ENCODE data around the gene DUXB. TPM values are rescaled to one million over a fixed set of nuclear protein-coding genes. Genes with fewer than 3 reads are reported as not detected.

The DUXB gene
- polyA plus RNA-seq, 3 donors = not detected

DNA sequence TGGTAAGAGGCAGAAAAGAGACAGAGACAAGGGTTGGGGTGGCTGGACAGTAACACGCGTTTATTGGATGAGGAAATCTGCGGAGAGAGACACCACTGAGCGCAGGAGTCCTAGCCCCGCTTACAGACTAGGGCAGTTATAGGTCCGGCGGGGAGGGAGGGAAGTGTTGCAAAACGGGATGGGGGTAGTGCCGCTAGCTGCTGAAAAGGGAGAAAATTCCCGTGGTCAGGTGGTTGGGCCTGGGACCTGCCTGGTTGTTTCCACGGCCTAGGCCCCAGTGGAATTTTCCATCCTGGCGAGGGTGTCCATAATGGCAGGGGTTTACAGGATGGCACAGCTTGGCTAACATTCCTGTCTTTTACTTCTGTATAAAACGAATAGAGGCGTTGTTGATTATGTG lies 19.0 kb downstream of the DUXB start:
- H3K4me3 ChIP-seq (replicated peaks in 1 of 3; ENCODE audit: low read depth in 2 of 3, low read length in 3 of 3) = no peak overlapping the region
- WGBS (ENCODE audit: insufficient coverage) = 94% methylated on average over 14 of the region's 14 CpGs
- peaks cover 13 to 28% (median 21%) of the 10 kb centered on the region in 7 donors for H3K9me3 Mint-ChIP-seq

DNA sequence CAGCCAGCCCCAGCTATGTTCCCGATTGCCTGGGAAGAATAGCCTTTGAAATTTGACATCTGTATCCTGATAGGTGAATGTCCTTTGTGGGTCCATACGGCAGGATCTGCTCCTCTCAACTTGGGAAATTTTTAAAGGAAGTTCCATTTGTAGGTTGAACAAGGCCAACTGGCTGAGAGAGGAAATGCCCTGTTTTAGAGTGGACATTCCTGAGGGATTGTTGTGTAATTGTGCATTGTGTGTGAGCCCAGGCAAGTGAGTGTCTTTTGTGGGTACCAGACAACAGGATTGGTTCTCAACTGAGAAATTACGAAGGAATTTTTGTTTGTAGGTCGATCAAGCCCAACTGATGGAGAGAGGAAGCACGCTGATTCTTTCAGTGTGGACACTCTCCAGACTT lies 21.9 kb downstream of the DUXB start:
- H3K4me1 ChIP-seq (ENCODE audit: control insufficient read depth in 1 of 2, insufficient read depth in 2 of 2, low read length in 2 of 2) = no peaks in the 10 kb centered on the region
- Mint-ChIP-seq H3K9me3 (peaks cover 11 to 20% (median 18%) of the 10 kb centered on the region in 7 donors), H3K36me3 (no peaks in the 10 kb centered on the region), H3K27ac (no peak overlapping the region), H3K4me1 (peaks cover 2% of the 10 kb centered on the region), H3K4me3 (no peak overlapping the region), H3K27me3 (ENCODE audit: low read depth in 3 of 3) (peaks cover 0 to 3% (median 0%) of the 10 kb centered on the region in 3 donors)
- H3K9ac ChIP-seq (ENCODE audit: insufficient read depth, low read length, poor library complexity, severe bottlenecking) = no peak overlapping the region
- H3K9me3 ChIP-seq (replicated peaks in 1 of 2; ENCODE audit: control insufficient read depth in 1 of 2, insufficient read depth in 1 of 2, low read length in 2 of 2) = peaks cover 8 to 16% of the 10 kb centered on the region in 2 donors
- no peak overlapping the region for H3K4me3 ChIP-seq (replicated peaks in 1 of 3; ENCODE audit: low read depth in 2 of 3, low read length in 3 of 3)
- TF ChIP-seq, protein P1, sequence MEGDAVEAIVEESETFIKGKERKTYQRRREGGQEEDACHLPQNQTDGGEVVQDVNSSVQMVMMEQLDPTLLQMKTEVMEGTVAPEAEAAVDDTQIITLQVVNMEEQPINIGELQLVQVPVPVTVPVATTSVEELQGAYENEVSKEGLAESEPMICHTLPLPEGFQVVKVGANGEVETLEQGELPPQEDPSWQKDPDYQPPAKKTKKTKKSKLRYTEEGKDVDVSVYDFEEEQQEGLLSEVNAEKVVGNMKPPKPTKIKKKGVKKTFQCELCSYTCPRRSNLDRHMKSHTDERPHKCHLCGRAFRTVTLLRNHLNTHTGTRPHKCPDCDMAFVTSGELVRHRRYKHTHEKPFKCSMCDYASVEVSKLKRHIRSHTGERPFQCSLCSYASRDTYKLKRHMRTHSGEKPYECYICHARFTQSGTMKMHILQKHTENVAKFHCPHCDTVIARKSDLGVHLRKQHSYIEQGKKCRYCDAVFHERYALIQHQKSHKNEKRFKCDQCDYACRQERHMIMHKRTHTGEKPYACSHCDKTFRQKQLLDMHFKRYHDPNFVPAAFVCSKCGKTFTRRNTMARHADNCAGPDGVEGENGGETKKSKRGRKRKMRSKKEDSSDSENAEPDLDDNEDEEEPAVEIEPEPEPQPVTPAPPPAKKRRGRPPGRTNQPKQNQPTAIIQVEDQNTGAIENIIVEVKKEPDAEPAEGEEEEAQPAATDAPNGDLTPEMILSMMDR (IDR thresholded peaks at IDR 0.05) = no peak
- H3K36me3 ChIP-seq (replicated peaks in 1 of 2; ENCODE audit: control insufficient read depth in 1 of 2, insufficient read depth in 2 of 2, low read length in 2 of 2) = no peaks in the 10 kb centered on the region
- no peak for DNase-seq
- WGBS (ENCODE audit: insufficient coverage) = 92% methylated on average over 4 of the region's 5 CpGs
- no peak overlapping the region for H3K4me2 ChIP-seq (replicated peaks; ENCODE audit: extremely low read depth, low read length, poor library complexity, severe bottlenecking)
- intact Hi-C loops (cut with micrococcal nuclease) = no loop called here
- no peaks in the 10 kb centered on the region for H3K27me3 ChIP-seq (ENCODE audit: control insufficient read depth in 2 of 2, insufficient read depth in 2 of 2, low read length in 2 of 2)
- H2AFZ ChIP-seq (ENCODE audit: insufficient read depth, low read depth, low read length, poor library complexity, severe bottlenecking) = no peak overlapping the region
- H3K79me2 ChIP-seq (ENCODE audit: insufficient read depth, low read length) = no peaks in the 10 kb centered on the region
- H4K20me1 ChIP-seq (ENCODE audit: insufficient read depth, low read length) = no peaks in the 10 kb centered on the region
- H3K27ac ChIP-seq (ENCODE audit: low read depth in 1 of 2, low read length in 2 of 2) = no peak overlapping the region

More for the DNA sequence above, 19.0 kb downstream of the DUXB start:
- no peak overlapping the region for H3K4me3 Mint-ChIP-seq
- H3K27ac ChIP-seq (ENCODE audit: low read depth in 1 of 2, low read length in 2 of 2) = no peak overlapping the region
- intact Hi-C loops (cut with micrococcal nuclease) = no loop called here
- TF ChIP-seq, protein P1 (IDR thresholded peaks at IDR 0.05) = no peak
- H3K36me3 Mint-ChIP-seq = no peaks in the 10 kb centered on the region
- DNase-seq = no peak
- peaks cover 11 to 19% of the 10 kb centered on the region in 2 donors for H3K9me3 ChIP-seq (replicated peaks in 1 of 2; ENCODE audit: control insufficient read depth in 1 of 2, insufficient read depth in 1 of 2, low read length in 2 of 2)
- H3K27me3 ChIP-seq (ENCODE audit: control insufficient read depth in 2 of 2, insufficient read depth in 2 of 2, low read length in 2 of 2) = no peaks in the 10 kb centered on the region
- H4K20me1 ChIP-seq (ENCODE audit: insufficient read depth, low read length) = no peaks in the 10 kb centered on the region
- H3K4me1 Mint-ChIP-seq = peaks cover 2% of the 10 kb centered on the region
- no peaks in the 10 kb centered on the region for H3K79me2 ChIP-seq (ENCODE audit: insufficient read depth, low read length)
- H3K9ac ChIP-seq (ENCODE audit: insufficient read depth, low read length, poor library complexity, severe bottlenecking) = no peak overlapping the region
- H3K36me3 ChIP-seq (replicated peaks in 1 of 2; ENCODE audit: control insufficient read depth in 1 of 2, insufficient read depth in 2 of 2, low read length in 2 of 2) = no peaks in the 10 kb centered on the region
- no peak overlapping the region for H3K27ac Mint-ChIP-seq
- no peak overlapping the region for H3K4me2 ChIP-seq (replicated peaks; ENCODE audit: extremely low read depth, low read length, poor library complexity, severe bottlenecking)
- no peak overlapping the region for H2AFZ ChIP-seq (ENCODE audit: insufficient read depth, low read depth, low read length, poor library complexity, severe bottlenecking)
- H3K4me1 ChIP-seq (ENCODE audit: control insufficient read depth in 1 of 2, insufficient read depth in 2 of 2, low read length in 2 of 2) = no peaks in the 10 kb centered on the region
- peaks cover 0 to 3% (median 0%) of the 10 kb centered on the region in 3 donors for H3K27me3 Mint-ChIP-seq (ENCODE audit: low read depth in 3 of 3)

Measured in CD14-positive monocyte (primary cell).